T-cell (primary cell): Measurements from ENCODE around the gene CA12. TPM values are rescaled to one million over a fixed set of nuclear protein-coding genes. Genes with fewer than 3 reads are reported as not detected.
"Not testable (repeated sequence)": the region's sequence is repeated elsewhere in the genome, so short reads cannot be mapped to it uniquely, and the experiment has no call there.

Experiments
- ATAC-seq, 4 experiments: fragments of 200-7000 bp in 3 of 4; fragments of 150-1000 bp in 1 of 4; cut with Tn5 transposase; replicated peaks in 1 of 4; 1 replicate in 3 of 4; 2 replicates in 1 of 4; pipeline ENCODE4 v1.10.0; 2021; ENCODE audit warnings: moderate library complexity in 3 of 4, mild to moderate bottlenecking in 2 of 4, moderate number of reproducible peaks in 1 of 4
- CTCF ChIA-PET, 2 donors: fragments of 300-600 bp; sonication (Branson Sonifier 250); formaldehyde crosslinking; loops; one replicate each; lab custom pipeline; 2022; ENCODE audit warnings: antibody characterized with exemption in 2 of 2; lab: Charles Lee
- POLR2A ChIA-PET, 2 donors: fragments of 300-600 bp; sonication (Branson Sonifier 250); formaldehyde crosslinking; loops; one replicate each; lab custom pipeline; 2022; ENCODE audit warnings: antibody characterized with exemption in 2 of 2; lab: Charles Lee
- DNase-seq, 35 experiments: peaks; one replicate each; pipeline versions ENCODE4 v3.0.0 to v3.0.0-alpha.2; 2013 to 2023
- H3K27ac ChIP-seq: one replicate; pipeline ENCODE4 v1.5.1; 2013; ENCODE audit warnings: low read length
- H3K27me3 ChIP-seq, 2 experiments: replicated peaks in 1 of 2; 1 replicate in 1 of 2; 2 replicates in 1 of 2; pipeline versions ENCODE4 v1.6.1 to v1.7.0; 2013; ENCODE audit warnings: low read length in 1 of 2, mixed read lengths in 1 of 2; ENCODE audit not compliant: control insufficient read depth in 2 of 2, insufficient read depth in 2 of 2; ENCODE audit errors: extremely low read depth in 1 of 2
- H3K36me3 ChIP-seq, 2 donors: 1 replicate in 1 of 2; 2 replicates in 1 of 2; pipeline versions ENCODE4 v1.6.1 to v1.7.0; 2013; ENCODE audit warnings: low read length in 1 of 2; ENCODE audit not compliant: control insufficient read depth in 2 of 2, insufficient read depth in 1 of 2; ENCODE audit errors: extremely low read depth in 1 of 2
- H3K4me1 ChIP-seq, 2 experiments: 1 replicate in 1 of 2; 2 replicates in 1 of 2; pipeline versions ENCODE4 v1.6.1 to v1.7.0; 2013; ENCODE audit warnings: low read length in 2 of 2, mixed read lengths in 1 of 2; ENCODE audit not compliant: insufficient read depth in 2 of 2, control insufficient read depth in 1 of 2; ENCODE audit errors: extremely low read depth in 1 of 2
- H3K4me3 ChIP-seq, 2 donors: 1 replicate in 1 of 2; 2 replicates in 1 of 2; pipeline versions ENCODE4 v1.5.1 to v1.7.0; 2013; ENCODE audit warnings: mild to moderate bottlenecking in 2 of 2, low read length in 1 of 2, moderate library complexity in 1 of 2; ENCODE audit not compliant: control insufficient read depth in 1 of 2; ENCODE audit errors: extremely low read depth in 1 of 2
- H3K9me3 ChIP-seq: 2 replicates; pipeline ENCODE4 v1.7.0; 2013
- H3K27ac Mint-ChIP-seq, 2 donors: one replicate each; pipeline ENCODE4 v1.8.0; 2020 to 2021; ENCODE audit warnings: mild to moderate bottlenecking in 2 of 2, mixed read lengths in 2 of 2
- H3K27me3 Mint-ChIP-seq, 2 donors: one replicate each; pipeline ENCODE4 v1.8.0; 2021 to 2022; ENCODE audit warnings: mixed read lengths in 2 of 2
- H3K36me3 Mint-ChIP-seq: one replicate; pipeline ENCODE4 v1.8.0; 2021; ENCODE audit warnings: mixed read lengths
- H3K4me1 Mint-ChIP-seq, 3 donors: one replicate each; pipeline ENCODE4 v1.8.0; 2020 to 2022; ENCODE audit warnings: mixed read lengths in 3 of 3, mild to moderate bottlenecking in 1 of 3
- H3K4me3 Mint-ChIP-seq, 3 donors: one replicate each; pipeline ENCODE4 v1.8.0; 2020 to 2022; ENCODE audit warnings: mild to moderate bottlenecking in 3 of 3, mixed read lengths in 3 of 3, moderate library complexity in 3 of 3
- H3K9me3 Mint-ChIP-seq, 3 donors: one replicate each; pipeline ENCODE4 v1.8.0; 2020 to 2022; ENCODE audit warnings: mixed read lengths in 3 of 3
- WGBS: methylation state at CpG from one replicate; pipeline ENCODE4 v1.1.5; 2013; ENCODE audit warnings: missing lambda C conversion rate; ENCODE audit not compliant: insufficient coverage; 5-methylcytosine and 5-hydroxymethylcytosine counted together
- total RNA-seq, 35 experiments: library from RNA in 6 of 35; stranded (reverse) in 6 of 35; fragments of 120-200 nt in 1 of 35; gene quantifications; one replicate each; pipeline versions ENCODE4 v1.2.1 to v1.2.4 and lab custom pipeline; 2013 to 2026

The CA12 gene
- total RNA-seq, 5 donors from 2014 or later (not counting 1 experiment from before 2014, with no cell fraction given): 0.12 to 0.51 (median 0.30) TPM; not detected in 2

DNA sequence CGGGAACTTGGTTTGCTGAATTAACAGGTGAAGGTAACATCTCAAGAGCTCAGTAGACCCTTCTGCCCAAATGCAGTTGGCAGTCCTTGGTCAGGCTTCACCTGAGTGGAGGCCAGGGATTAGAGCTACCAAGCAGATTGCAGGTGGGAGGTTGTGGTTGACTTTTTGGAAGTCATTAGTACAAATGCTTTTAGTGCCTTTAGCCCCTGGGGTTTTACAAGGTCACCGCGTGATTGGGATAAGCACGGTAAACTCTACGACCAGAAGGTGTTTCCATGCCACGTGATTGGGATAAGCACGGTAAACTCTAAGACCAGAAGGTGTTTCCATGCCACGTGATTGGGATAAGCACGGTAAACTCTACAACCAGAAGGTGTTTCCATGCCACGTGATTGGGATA, 61.2 kb downstream of the CA12 start:
- H3K9me3 Mint-ChIP-seq, H3K27me3 Mint-ChIP-seq, H3K9me3 ChIP-seq, H3K4me3 Mint-ChIP-seq, H3K36me3 Mint-ChIP-seq, H3K27ac ChIP-seq, DNase-seq, POLR2A ChIA-PET, H3K27ac Mint-ChIP-seq, H3K4me1 ChIP-seq, CTCF ChIA-PET, H3K36me3 ChIP-seq, H3K4me3 ChIP-seq, H3K27me3 ChIP-seq, ATAC-seq, H3K4me1 Mint-ChIP-seq: not testable (repeated sequence)
- WGBS: 100% methylated on average over 1 of the region's 10 CpGs

GRCh38 chr15:63319065-63319464, 62.6 kb downstream of the CA12 start:
- no CpG with 5 or more reads among the region's 3 CpGs for WGBS
- POLR2A ChIA-PET: no interaction called here
- no peak for DNase-seq
- peaks cover 0 to 4% of the 10 kb centered on the region in 2 experiments for H3K27me3 ChIP-seq
- no peaks in the 10 kb centered on the region for H3K36me3 ChIP-seq
- Mint-ChIP-seq H3K27me3 (no peaks in the 10 kb centered on the region), H3K4me3 (no peak overlapping the region), H3K9me3 (no peaks in the 10 kb centered on the region), H3K36me3 (no peaks in the 10 kb centered on the region), H3K4me1 (no peaks in the 10 kb centered on the region), H3K27ac (no peak overlapping the region)
- no peak for ATAC-seq
- no peak overlapping the region for H3K4me3 ChIP-seq
- no peak overlapping the region for H3K27ac ChIP-seq
- CTCF ChIA-PET: no interaction called here
- H3K9me3 ChIP-seq: no peaks in the 10 kb centered on the region
- H3K4me1 ChIP-seq: no peaks in the 10 kb centered on the region

DNA sequence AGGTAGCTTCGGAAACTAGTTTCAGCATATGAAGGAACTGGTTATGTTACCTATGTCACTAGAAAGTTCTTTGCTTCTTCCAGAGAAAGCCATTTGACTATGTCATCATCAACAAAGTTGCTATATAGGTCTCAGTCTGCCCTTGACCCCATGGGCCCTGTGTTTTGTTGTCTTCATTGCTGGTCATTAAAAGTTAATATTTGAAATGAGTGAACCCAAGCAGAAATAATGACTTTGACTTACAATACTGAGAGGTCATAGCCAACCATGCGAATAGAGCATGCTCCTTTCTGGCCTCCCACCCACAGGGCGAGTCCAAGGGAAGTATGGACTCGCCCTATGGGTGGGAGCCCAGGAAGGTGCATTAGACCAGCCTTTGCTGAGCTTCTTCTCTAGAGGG, 63.3 kb downstream of the CA12 start:
- H3K27me3 Mint-ChIP-seq: no peaks in the 10 kb centered on the region
- no peaks in the 10 kb centered on the region for H3K9me3 Mint-ChIP-seq
- Histone ChIP-seq H3K9me3 (no peaks in the 10 kb centered on the region), H3K27me3 (peaks cover 0 to 4% of the 10 kb centered on the region in 2 experiments), H3K27ac (no peak overlapping the region), H3K4me3 (no peak overlapping the region), H3K4me1 (no peaks in the 10 kb centered on the region), H3K36me3 (no peaks in the 10 kb centered on the region)
- WGBS: 60% methylated on average over 1 of the region's 4 CpGs
- H3K4me3 Mint-ChIP-seq: no peak overlapping the region
- H3K36me3 Mint-ChIP-seq: no peaks in the 10 kb centered on the region
- POLR2A ChIA-PET: no interaction called here
- no peak overlapping the region for H3K27ac Mint-ChIP-seq
- no peak for DNase-seq
- H3K4me1 Mint-ChIP-seq: no peaks in the 10 kb centered on the region
- CTCF ChIA-PET: interaction anchor here in 1 of 2 donors (0.7 kb wide), 1 partner anchor 466 kb away, joined by 5 read pairs; no protein-coding TSS in a partner anchor
- ATAC-seq: no peak

GRCh38 chr15:63314409-63314808, 67.2 kb downstream of the CA12 start:
- Mint-ChIP-seq H3K27ac (no peak overlapping the region), H3K4me1 (no peaks in the 10 kb centered on the region), H3K4me3 (no peak overlapping the region), H3K27me3 (no peaks in the 10 kb centered on the region), H3K9me3 (no peaks in the 10 kb centered on the region), H3K36me3 (peaks cover 8% of the 10 kb centered on the region)
- ChIA-PET POLR2A (no interaction called here), CTCF (no interaction called here)
- no peaks in the 10 kb centered on the region for H3K9me3 ChIP-seq
- DNase-seq (no peak), ATAC-seq (no peak)
- H3K4me1 ChIP-seq: no peaks in the 10 kb centered on the region
- no peak overlapping the region for H3K4me3 ChIP-seq
- WGBS: 40% methylated on average over 1 of the region's 2 CpGs
- H3K27me3 ChIP-seq: no peaks in the 10 kb centered on the region
- no peaks in the 10 kb centered on the region for H3K36me3 ChIP-seq
- no peak overlapping the region for H3K27ac ChIP-seq

DNA sequence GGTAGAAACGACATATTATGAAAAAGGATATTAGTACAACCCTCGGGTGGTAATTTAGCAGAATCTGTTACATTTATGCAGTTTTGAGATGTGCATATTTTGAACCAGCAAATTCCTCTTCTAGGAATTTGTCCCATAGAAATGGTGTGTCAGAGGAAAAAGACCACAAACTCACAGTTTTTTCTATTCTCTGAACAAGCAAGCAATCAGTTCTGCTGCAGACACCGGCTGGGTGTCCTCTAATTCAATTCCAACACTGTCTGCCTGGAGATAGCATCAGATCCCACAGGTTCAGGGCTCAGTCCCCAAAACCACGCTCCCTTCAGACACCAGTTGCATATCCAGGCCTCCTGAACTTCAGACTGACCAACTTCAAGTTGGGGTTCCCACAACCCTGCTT, 67.8 kb downstream of the CA12 start:
- Histone ChIP-seq H3K27me3 (no peaks in the 10 kb centered on the region), H3K4me1 (no peaks in the 10 kb centered on the region), H3K9me3 (no peaks in the 10 kb centered on the region), H3K27ac (no peak overlapping the region), H3K36me3 (no peaks in the 10 kb centered on the region), H3K4me3 (no peak overlapping the region)
- Mint-ChIP-seq H3K27ac (no peak overlapping the region), H3K27me3 (no peaks in the 10 kb centered on the region), H3K4me1 (no peaks in the 10 kb centered on the region), H3K4me3 (no peak overlapping the region), H3K36me3 (peaks cover 8% of the 10 kb centered on the region), H3K9me3 (no peaks in the 10 kb centered on the region)
- WGBS: 100% methylated on average over 1 of the region's 4 CpGs
- DNase-seq (no peak), ATAC-seq (no peak)
- CTCF ChIA-PET: no interaction called here
- POLR2A ChIA-PET: no interaction called here

DNA sequence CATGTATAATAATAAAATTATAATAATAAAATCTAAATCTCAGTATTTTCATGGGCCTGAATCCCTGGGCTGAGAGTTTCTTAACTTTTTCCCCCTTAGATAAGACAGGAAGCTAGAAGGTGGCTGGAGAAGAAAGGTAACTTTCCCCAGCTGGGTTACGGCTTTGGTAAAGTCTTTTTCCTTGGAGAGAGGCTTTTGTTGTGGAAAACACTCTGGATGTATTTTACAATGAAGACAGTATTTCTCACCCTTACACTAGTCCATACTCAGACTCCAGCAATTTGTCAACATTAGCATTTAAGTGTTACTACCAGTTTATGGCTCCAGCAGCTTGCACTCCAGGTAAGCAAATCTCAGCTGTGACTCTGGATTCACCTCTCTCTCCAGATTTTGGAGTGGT, 69.4 kb downstream of the CA12 start:
- Histone ChIP-seq H3K36me3 (no peaks in the 10 kb centered on the region), H3K27ac (no peak overlapping the region), H3K27me3 (no peaks in the 10 kb centered on the region), H3K4me3 (no peak overlapping the region), H3K4me1 (no peaks in the 10 kb centered on the region), H3K9me3 (no peaks in the 10 kb centered on the region)
- H3K4me1 Mint-ChIP-seq: no peaks in the 10 kb centered on the region
- ChIA-PET POLR2A (no interaction called here), CTCF (interaction anchor here in 1 of 2 donors (0.8 kb wide), 1 partner anchor 24 kb away, joined by 3 read pairs; no protein-coding TSS in a partner anchor)
- no peaks in the 10 kb centered on the region for H3K27me3 Mint-ChIP-seq
- peaks cover 8% of the 10 kb centered on the region for H3K36me3 Mint-ChIP-seq
- H3K4me3 Mint-ChIP-seq: no peak overlapping the region
- no CpG with 5 or more reads among the region's 1 CpG for WGBS
- no peak for ATAC-seq
- H3K9me3 Mint-ChIP-seq: no peaks in the 10 kb centered on the region
- H3K27ac Mint-ChIP-seq: no peak overlapping the region
- no peak for DNase-seq

DNA sequence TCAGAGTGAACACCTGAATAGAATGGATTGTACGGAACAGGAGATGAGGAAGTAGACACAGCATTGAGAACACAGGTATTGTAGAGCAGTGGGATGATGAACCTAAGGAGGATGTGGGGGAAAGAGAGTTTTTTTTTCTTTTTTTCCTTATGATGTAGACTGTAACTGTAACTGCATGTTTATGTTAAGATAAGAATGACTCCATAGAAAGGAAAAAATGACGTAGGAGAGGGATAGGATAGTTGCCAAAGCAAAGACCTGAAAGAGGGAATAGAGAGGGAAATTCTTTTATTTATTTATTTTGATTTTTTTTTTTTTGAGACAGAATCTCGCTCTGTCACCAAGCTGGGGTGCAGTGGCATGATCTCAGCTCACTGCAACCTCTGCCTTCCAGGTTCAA, 71.0 kb downstream of the CA12 start:
- Histone ChIP-seq H3K36me3 (peaks cover 8 to 9% of the 10 kb centered on the region in 2 donors), H3K27ac (no peak overlapping the region), H3K4me3 (no peak overlapping the region), H3K9me3 (no peaks in the 10 kb centered on the region), H3K4me1 (no peaks in the 10 kb centered on the region), H3K27me3 (no peaks in the 10 kb centered on the region)
- no peak for DNase-seq
- H3K4me3 Mint-ChIP-seq: no peak overlapping the region
- peaks cover 22% of the 10 kb centered on the region for H3K36me3 Mint-ChIP-seq
- H3K27ac Mint-ChIP-seq: no peak overlapping the region
- H3K27me3 Mint-ChIP-seq: no peaks in the 10 kb centered on the region
- ChIA-PET POLR2A (no interaction called here), CTCF (no interaction called here)
- ATAC-seq: no peak
- H3K4me1 Mint-ChIP-seq: no peaks in the 10 kb centered on the region
- H3K9me3 Mint-ChIP-seq: no peaks in the 10 kb centered on the region
- WGBS: 70% methylated on average over 2 of the region's 3 CpGs
